GM13976 (cell line): ENCODE data around the gene FOXN3.

Experiments
- DNase-seq: peaks from one replicate; pipeline ENCODE4 v3.0.0; 2012; ENCODE audit warnings: low spot score
- in situ Hi-C: fragments of 300-500 bp; cut with MboI; formaldehyde crosslinking; loops from one replicate; pipeline ENCODE4 v1.12.0; 2022; ENCODE audit warnings: low sequenced_read_pairs, mixed read lengths, inconsistent platforms; ENCODE audit not compliant: unreplicated experiment
- TF ChIP-seq, protein P1 (sequence below): IDR thresholded peaks from 2 replicates; pipeline ENCODE4 v1.5.1; 2012; ENCODE audit warnings: borderline replicate concordance, mild to moderate bottlenecking; ENCODE audit not compliant: insufficient read depth; ENCODE audit errors: extremely low read depth, missing control alignments, control extremely low read depth

Gene FOXN3

DNA sequence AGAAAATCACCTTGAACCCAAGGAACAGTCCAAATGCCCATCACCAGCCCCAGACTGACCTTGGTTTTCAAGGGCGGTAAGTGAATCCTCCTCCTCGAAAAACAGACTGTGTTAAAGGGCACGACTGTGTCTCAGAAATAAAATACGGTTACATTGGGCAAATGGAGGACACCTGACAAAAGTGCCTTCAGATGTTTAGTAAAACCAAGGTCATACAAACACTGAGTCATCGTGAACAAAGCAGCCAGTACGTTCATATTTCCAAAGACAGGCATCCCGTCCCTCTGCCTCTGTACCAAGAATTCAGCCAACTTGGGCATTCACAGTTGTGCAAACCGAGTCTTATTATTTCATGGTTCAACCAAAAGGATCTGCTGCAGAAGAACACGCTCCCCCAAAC lies 25.9 kb downstream of the FOXN3 start:
- TF ChIP-seq, protein P1, sequence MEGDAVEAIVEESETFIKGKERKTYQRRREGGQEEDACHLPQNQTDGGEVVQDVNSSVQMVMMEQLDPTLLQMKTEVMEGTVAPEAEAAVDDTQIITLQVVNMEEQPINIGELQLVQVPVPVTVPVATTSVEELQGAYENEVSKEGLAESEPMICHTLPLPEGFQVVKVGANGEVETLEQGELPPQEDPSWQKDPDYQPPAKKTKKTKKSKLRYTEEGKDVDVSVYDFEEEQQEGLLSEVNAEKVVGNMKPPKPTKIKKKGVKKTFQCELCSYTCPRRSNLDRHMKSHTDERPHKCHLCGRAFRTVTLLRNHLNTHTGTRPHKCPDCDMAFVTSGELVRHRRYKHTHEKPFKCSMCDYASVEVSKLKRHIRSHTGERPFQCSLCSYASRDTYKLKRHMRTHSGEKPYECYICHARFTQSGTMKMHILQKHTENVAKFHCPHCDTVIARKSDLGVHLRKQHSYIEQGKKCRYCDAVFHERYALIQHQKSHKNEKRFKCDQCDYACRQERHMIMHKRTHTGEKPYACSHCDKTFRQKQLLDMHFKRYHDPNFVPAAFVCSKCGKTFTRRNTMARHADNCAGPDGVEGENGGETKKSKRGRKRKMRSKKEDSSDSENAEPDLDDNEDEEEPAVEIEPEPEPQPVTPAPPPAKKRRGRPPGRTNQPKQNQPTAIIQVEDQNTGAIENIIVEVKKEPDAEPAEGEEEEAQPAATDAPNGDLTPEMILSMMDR, result no peak
- in situ Hi-C loops, result no loop called here
- no peak for DNase-seq

DNA sequence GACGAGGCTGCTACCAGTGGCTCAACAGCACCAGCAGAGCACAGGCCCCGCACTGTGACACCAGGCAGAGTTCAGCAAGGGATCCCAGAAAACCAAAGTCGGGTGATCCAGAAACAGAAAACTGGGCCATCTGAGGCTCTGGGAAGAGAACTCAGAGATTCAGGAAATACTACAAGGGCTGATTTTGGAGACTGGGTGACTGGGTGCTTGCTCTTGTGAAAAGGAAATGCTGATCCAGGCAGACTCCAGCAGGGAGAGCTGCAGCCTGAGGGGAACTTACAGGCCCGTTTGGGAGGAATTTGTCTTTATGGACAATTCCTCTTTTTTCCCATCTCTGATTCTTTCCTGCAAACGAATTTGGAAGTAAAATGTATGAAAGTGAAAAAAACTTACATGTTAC lies 28.2 kb downstream of the FOXN3 start:
- TF ChIP-seq, protein P1, result no peak
- DNase-seq, result no peak
- in situ Hi-C loops, result no loop called here

DNA sequence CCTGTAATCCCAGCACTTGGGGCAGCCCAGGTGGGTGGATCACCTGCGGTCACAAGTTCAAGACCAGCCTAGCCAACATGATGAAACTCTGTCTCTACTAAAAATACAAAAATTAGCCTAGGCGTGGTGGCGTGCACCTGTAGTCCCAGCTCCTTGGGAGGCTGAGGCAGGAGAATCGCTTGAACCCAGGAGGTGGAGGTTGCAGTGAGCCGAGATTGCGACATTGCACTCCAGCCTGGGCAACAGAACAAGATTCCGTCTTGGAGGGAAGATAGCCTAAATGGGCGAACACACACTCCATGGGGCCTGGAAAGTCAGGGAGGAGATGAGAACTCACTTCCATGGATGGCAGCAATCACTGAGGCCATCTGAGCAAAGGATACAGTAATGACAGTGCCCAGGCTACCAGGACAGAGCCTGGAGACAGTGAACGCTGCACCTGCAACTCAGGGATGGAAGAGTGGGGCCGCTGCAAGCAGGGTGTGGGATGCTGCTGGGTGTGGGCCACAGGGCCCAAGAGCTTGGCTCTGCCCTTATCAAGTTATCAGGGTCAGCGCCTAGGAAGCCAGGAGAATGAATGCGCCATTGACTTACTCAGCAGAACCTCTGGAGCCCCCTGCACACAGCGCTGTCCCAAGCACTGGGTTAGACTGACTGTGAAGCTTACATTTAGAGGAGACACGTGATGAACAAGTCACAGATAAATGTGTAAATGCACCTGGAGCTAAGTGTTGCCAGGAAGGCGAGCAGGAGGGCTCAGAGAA lies 28.9 kb downstream of the FOXN3 start:
- in situ Hi-C loops, result no loop called here

DNA sequence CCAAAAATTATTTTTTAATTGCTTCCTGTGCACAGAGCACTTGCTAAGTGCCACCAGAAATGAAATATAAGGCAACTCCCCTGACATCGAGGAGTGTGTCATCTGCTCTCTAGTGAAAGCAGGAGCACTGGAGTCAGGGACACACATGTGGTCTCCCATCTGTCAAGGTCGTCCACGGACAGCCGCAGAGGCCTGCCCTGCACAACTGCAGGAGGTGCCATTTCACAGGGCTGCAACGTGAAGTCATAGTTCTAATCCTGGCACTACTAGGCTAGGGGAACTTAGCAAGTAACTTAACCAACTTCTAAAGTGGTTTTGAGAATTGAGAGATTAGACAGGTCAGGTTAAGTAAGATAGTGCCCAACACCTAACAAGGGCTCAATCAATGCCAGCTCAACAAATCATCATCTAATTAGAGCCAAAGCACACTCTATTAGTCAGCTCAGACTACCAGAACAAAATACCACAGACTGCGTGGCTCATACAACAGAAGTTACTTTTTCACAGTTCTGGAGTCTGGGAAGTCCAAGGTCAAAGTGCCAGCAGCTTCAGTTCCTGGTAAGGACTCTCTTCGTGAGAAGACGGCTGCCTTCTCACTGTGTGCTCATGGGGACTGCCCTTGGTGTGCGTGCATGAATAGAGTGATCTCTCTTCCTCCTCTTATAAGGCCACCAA lies 30.7 kb downstream of the FOXN3 start:
- no peak for DNase-seq
- TF ChIP-seq, protein P1, result no peak
- in situ Hi-C loops, result no loop called here

More for the DNA sequence above, 28.9 kb downstream of the FOXN3 start:
- DNase-seq, result no peak
- TF ChIP-seq, protein P1, result no peak

DNA sequence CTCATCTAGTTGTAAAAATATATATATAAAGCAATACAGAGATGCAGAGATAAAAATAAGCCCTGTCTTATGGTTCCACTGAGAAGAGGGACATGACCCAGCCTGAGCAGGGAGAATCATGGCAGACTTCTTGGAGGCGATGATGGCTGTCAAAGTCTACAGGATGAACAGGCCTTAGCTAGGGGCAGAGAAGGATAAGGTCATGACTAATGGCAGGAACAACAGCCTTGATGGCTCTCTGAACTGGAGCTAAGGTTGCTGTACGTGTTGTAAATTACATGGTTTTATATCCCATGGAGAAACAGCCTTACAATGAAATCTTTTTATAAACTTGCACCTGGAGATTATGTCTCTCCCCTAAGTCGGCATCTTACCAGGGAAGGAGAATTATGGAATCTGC lies 32.4 kb downstream of the FOXN3 start:
- in situ Hi-C loops, result no loop called here
- TF ChIP-seq, protein P1, result no peak
- no peak for DNase-seq

DNA sequence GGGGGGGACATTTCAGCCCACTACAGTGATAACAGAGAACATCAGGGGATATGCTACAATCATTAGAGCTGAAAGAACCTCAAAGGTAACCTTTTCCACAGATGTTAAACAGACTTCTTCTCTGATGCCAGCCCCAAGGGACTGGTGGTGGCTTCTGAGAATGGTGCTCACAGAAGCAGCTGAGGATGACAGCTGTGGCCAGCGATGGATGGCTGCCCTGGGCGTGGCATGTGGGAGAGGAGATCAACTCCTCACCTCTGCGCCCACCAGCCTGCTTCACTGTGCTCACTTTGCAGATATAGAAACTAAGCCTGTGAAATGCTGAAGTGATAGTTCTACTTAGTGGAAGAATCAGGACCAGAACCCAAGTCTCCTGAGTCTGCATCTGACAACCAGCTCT lies 33.0 kb downstream of the FOXN3 start:
- in situ Hi-C loops, result no loop called here
- TF ChIP-seq, protein P1, result no peak
- peak; percentile 40 for DNase-seq
